PC-9 (cell line): ENCODE results near the gene EZH2. TPM values are rescaled to one million over a fixed set of nuclear protein-coding genes. Genes with fewer than 3 reads are reported as not detected.

Experiments
- BruUV-seq: library from RNA; stranded (reverse); fragments of 400-500 nt; replicated peaks from 2 replicates; lab custom pipeline; 2021; lab: Mats Ljungman, UMichigan
- CTCF ChIA-PET: fragments of 300-600 bp; sonication (Branson Sonifier 250); formaldehyde crosslinking; loops from one replicate; lab custom pipeline; 2022; ENCODE audit warnings: antibody characterized with exemption; lab: Charles Lee
- POLR2A ChIA-PET: fragments of 300-600 bp; sonication (Branson Sonifier 250); formaldehyde crosslinking; loops from one replicate; lab custom pipeline; 2022; ENCODE audit warnings: antibody characterized with exemption; ENCODE audit not compliant: unreplicated experiment; lab: Charles Lee
- DNase-seq, 2 experiments: peaks; one replicate each; pipeline versions ENCODE4 v3.0.0 to v3.0.0-alpha.2; 2015 to 2022; ENCODE audit warnings: mixed read lengths in 1 of 2
- H2AFZ ChIP-seq: fragments of 200-600 bp; sonication (generic); 2 replicates; pipeline ENCODE4 v1.8.1; 2017; ENCODE audit warnings: antibody characterized with exemption
- H3F3A ChIP-seq: fragments of 200-600 bp; sonication (generic); 2 replicates; pipeline ENCODE4 v1.8.1; 2017; ENCODE audit warnings: antibody characterized with exemption, mild to moderate bottlenecking, low read depth; ENCODE audit not compliant: insufficient read depth
- H3K27ac ChIP-seq: fragments of 200-600 bp; sonication (generic); 2 replicates; pipeline ENCODE4 v1.6.1; 2016; ENCODE audit warnings: mixed run types
- H3K27me3 ChIP-seq: fragments of 200-600 bp; sonication (generic); 2 replicates; pipeline ENCODE4 v1.6.1; 2016; ENCODE audit warnings: low read depth, mixed run types; ENCODE audit not compliant: insufficient read depth
- H3K36me3 ChIP-seq: fragments of 200-600 bp; sonication (generic); 2 replicates; pipeline ENCODE4 v1.6.1; 2016; ENCODE audit warnings: low read depth, mixed run types
- H3K4me1 ChIP-seq: fragments of 200-600 bp; sonication (generic); replicated peaks from 2 replicates; pipeline ENCODE4 v1.6.1; 2016; ENCODE audit warnings: mixed run types; ENCODE audit not compliant: insufficient read depth
- H3K4me2 ChIP-seq: fragments of 200-600 bp; sonication (generic); 2 replicates; pipeline ENCODE4 v1.6.1; 2017; ENCODE audit warnings: mixed run types
- H3K4me3 ChIP-seq: fragments of 200-600 bp; sonication (generic); 2 replicates; pipeline ENCODE4 v1.6.1; 2016; ENCODE audit warnings: mixed run types
- H3K79me2 ChIP-seq: fragments of 200-600 bp; sonication (generic); 2 replicates; pipeline ENCODE4 v1.6.1; 2017; ENCODE audit warnings: low read depth, mixed run types
- H3K9me2 ChIP-seq: fragments of 200-600 bp; sonication (generic); 2 replicates; pipeline ENCODE4 v1.8.1; 2017; ENCODE audit warnings: mild to moderate bottlenecking; ENCODE audit not compliant: insufficient read depth
- H3K9me3 ChIP-seq: fragments of 200-600 bp; sonication (generic); 2 replicates; pipeline ENCODE4 v1.8.1; 2016; ENCODE audit warnings: low read depth; ENCODE audit not compliant: insufficient read depth
- H4K20me1 ChIP-seq: fragments of 200-600 bp; sonication (generic); 2 replicates; pipeline ENCODE4 v1.8.1; 2017; ENCODE audit not compliant: insufficient read depth
- EZH2 ChIP-seq: fragments of 200-600 bp; sonication (generic); IDR thresholded peaks from 2 replicates; pipeline ENCODE4 v1.8.0; 2017; ENCODE audit warnings: antibody characterized with exemption, low read depth
- intact Hi-C: fragments of 100-400 bp; cut with micrococcal nuclease; formaldehyde crosslinking; loops from one replicate; pipeline ENCODE4 v1.10.0; 2022; ENCODE audit not compliant: unreplicated experiment
- total RNA-seq: library from RNA; stranded (reverse); gene quantifications from 2 replicates; pipeline ENCODE4 v1.2.3, GENCODE V29; 2021
- TF ChIP-seq, protein P1 (sequence below): fragments of 200-600 bp; sonication (generic); conservative IDR thresholded peaks from 2 replicates; pipeline ENCODE4 v1.6.1; 2017; ENCODE audit warnings: mixed run types, antibody characterized with exemption, mild to moderate bottlenecking, moderate library complexity

EZH2 gene
- total RNA-seq, 1 experiment from 2014 or later: 48.6 TPM

DNA sequence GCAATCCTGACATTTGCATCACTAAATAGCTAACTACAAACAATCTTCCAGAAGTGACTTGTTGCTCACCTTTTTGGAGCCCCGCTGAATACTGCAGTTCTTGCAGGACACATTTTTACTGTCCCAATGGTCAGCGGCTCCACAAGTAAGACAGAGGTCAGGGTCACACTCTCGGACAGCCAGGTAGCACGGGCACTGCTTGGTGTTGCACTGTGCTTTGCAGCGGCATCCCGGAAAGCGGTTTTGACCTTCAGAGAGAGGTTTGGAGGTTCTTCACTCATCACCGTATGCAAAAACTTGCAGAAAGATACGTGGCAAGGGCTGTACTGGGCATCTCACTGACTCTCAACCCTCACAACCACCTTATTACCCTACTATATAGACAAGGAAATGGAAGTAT lies 70.2 kb downstream of the EZH2 start:
- no peaks in the 10 kb centered on the region for H3K9me2 ChIP-seq
- no peak overlapping the region for H2AFZ ChIP-seq
- 0 out of 2 replicates have a peak, but pooled peaks cover 6% of the 10 kb centered on the region for H3F3A ChIP-seq
- H3K36me3 ChIP-seq: peaks cover 22% of the 10 kb centered on the region
- H3K9me3 ChIP-seq: no peaks in the 10 kb centered on the region
- BruUV-seq: no TSS peak
- no peaks in the 10 kb centered on the region for H3K4me1 ChIP-seq
- H4K20me1 ChIP-seq: 0 out of 2 replicates have a peak, but pooled peaks cover 2% of the 10 kb centered on the region
- no peak overlapping the region for H3K27ac ChIP-seq
- intact Hi-C loops: no loop called here
- H3K4me3 ChIP-seq: no peak overlapping the region
- TF ChIP-seq, protein P1, sequence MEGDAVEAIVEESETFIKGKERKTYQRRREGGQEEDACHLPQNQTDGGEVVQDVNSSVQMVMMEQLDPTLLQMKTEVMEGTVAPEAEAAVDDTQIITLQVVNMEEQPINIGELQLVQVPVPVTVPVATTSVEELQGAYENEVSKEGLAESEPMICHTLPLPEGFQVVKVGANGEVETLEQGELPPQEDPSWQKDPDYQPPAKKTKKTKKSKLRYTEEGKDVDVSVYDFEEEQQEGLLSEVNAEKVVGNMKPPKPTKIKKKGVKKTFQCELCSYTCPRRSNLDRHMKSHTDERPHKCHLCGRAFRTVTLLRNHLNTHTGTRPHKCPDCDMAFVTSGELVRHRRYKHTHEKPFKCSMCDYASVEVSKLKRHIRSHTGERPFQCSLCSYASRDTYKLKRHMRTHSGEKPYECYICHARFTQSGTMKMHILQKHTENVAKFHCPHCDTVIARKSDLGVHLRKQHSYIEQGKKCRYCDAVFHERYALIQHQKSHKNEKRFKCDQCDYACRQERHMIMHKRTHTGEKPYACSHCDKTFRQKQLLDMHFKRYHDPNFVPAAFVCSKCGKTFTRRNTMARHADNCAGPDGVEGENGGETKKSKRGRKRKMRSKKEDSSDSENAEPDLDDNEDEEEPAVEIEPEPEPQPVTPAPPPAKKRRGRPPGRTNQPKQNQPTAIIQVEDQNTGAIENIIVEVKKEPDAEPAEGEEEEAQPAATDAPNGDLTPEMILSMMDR: no peak
- TF ChIP-seq EZH2: no peak
- DNase-seq: no peak
- H3K27me3 ChIP-seq: no peaks in the 10 kb centered on the region
- ChIA-PET POLR2A (no interaction called here), CTCF (no interaction called here)
- no peaks in the 10 kb centered on the region for H3K79me2 ChIP-seq
- no peak overlapping the region for H3K4me2 ChIP-seq

DNA sequence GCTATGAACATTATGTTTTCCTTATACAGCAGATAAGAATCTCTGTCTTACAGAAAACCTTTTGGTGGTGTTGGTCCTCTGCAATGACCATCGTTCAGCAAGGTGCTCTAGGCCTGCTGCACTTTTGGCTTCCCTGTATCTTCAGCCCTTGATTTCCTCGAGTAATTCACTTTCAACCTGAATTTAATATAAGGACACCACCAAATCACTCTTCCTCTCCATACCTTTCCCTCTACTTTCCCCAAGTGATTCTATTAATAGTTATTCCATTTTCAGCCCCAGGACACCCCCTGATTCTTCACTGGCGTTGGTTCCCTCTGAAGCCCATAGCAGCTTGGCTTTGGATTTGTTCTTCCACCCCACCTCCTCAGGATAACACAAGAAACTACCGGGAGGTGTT lies 72.2 kb downstream of the EZH2 start:
- Histone ChIP-seq H3K27ac (no peak overlapping the region), H3K36me3 (peaks cover 13% of the 10 kb centered on the region; the same call in 1 of the 2 replicates), H3K4me1 (no peaks in the 10 kb centered on the region), H3K79me2 (no peaks in the 10 kb centered on the region), H3K4me3 (no peak overlapping the region), H3K4me2 (no peak overlapping the region), H3K9me3 (no peaks in the 10 kb centered on the region), H3K27me3 (no peaks in the 10 kb centered on the region), H3K9me2 (no peaks in the 10 kb centered on the region), H3F3A (peaks cover 6% of the 10 kb centered on the region; the same call in 1 of the 2 replicates), H4K20me1 (0 out of 2 replicates have a peak, but pooled peaks cover 2% of the 10 kb centered on the region), H2AFZ (no peak overlapping the region)
- ChIA-PET POLR2A (no interaction called here), CTCF (no interaction called here)
- no peak for DNase-seq
- TF ChIP-seq EZH2: no peak
- TF ChIP-seq, protein P1: no peak
- intact Hi-C loops: no loop called here
- no TSS peak for BruUV-seq

DNA sequence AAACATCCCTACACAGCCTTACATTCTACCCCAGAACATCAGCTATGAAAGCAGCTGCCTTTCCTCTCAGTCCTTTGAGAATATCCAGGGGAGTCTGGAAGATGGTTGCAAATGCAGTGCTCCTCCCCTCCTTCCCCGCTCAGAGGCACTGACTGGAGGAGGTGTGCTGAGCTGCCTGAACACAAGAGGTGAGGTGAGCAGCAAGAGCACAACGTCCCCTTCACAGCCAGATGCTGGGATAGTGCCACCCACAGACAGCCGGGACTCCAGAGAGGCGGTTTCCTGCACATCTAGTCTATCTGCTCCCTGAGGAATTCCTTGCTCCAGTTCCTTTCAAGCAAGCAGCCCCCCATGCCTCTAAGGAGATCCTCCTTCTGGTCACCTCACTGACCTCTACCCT lies 74.2 kb downstream of the EZH2 start:
- Histone ChIP-seq H3K27me3 (no peaks in the 10 kb centered on the region), H3K9me2 (no peaks in the 10 kb centered on the region), H3K9me3 (no peaks in the 10 kb centered on the region), H3F3A (peaks cover 5% of the 10 kb centered on the region; the same call in 1 of the 2 replicates), H3K4me1 (no peaks in the 10 kb centered on the region), H3K27ac (no peak overlapping the region), H3K4me2 (no peak overlapping the region), H4K20me1 (no peaks in the 10 kb centered on the region), H2AFZ (no peak overlapping the region), H3K4me3 (no peak overlapping the region), H3K36me3 (peaks cover 9% of the 10 kb centered on the region; the same call in 1 of the 2 replicates), H3K79me2 (no peaks in the 10 kb centered on the region)
- intact Hi-C loops: no loop called here
- CTCF ChIA-PET: no interaction called here
- no TSS peak for BruUV-seq
- POLR2A ChIA-PET: interaction anchor here (0.6 kb wide), 1 partner anchor 246 kb away, joined by 3 read pairs; no protein-coding TSS in a partner anchor
- no peak for DNase-seq
- no peak for TF ChIP-seq EZH2
- TF ChIP-seq, protein P1: no peak
